GM21717 (cell line): ENCODE results near the gene ADAM30.
"Not testable (repeated sequence)": the region's sequence is repeated elsewhere in the genome, so short reads cannot be mapped to it uniquely, and the experiment has no call there.

ENCODE experiments used
- ATAC-seq: cut with Tn5 transposase; IDR thresholded peaks from one replicate; pipeline ENCODE4 v1.9.1; 2021; ENCODE audit warnings: mild to moderate bottlenecking, moderate library complexity; ENCODE audit not compliant: unreplicated experiment

The ADAM30 gene

DNA sequence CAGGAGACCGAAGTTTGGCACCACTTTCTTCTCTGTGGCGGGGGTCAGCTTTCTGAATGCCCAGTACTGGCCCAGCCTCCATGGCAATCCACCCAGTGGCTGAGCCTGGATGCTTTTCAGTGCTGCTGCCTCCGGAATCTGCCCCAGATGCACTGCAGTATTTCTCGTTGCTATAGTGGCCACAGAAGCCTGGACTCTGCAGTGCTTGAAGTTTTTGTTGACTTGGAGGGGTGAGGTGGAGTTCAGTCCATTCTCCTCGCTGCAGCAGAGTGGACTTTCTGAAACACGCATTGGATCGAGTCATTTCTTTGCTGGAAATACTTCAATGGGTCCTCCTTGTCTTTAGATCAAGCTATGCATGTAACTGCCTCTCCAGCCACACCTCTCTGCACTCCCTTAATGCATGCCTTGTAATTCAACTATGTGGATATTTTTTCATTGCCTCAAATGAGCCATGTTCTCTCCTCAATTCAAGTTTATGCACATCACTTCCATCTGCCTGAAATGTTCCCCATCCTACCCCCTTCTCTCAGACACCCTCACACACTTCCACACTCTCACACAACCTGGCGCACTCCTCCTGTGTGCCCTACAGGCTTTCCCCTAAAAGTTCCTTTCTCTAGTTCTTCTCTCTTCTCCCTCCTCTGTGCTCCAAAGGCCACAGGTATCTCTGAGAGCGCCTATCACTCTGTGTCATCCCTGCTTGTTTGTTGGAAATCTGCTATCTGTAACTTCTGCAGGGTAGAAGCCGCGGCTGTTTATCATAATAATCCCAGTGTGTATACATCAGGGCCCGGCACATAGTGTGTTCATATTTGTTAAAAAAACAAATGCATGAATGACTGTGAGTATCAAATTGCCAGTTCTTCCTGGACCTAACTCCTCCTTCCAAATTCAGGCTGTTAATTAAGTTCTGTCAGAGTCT is 16.5 kb downstream of the ADAM30 start:
- ATAC-seq = no peak

DNA sequence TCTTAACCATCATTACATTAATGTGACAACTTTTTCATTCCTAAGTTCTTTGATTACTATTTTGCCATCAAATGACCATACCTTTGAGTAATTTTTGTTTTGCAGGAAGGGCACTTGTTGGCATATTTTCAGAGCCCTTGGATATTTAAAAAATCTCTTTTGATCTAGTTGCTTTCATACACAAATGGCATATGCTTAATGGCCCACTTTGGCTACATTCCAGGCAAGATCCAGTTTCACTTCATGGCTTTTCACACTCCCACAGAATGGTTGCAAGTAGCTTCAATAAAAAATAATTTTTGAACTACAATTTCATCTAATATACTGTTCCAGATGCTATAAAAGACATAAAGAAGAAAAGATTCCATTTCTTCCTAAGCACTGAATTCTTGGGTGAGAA is 18.1 kb downstream of the ADAM30 start:
- ATAC-seq = no peak

DNA sequence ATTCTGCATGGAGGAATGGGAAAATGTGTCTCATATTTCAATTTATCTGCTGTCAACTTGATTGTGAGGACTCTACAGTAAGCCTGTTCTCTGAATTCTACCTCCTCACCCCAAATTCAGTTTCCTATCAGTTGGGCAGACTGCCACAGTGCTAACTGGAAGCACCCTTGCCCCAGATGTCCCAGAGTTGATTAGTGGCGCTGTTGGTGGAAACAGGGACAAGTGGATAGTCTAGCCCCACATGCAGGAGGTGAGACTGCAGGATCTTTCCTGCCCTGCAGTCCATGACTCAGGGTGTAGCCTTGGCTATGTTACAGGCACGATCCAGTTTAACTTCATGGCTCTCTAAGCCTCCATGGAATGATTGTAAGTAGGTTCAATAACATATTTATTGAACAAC is 22.1 kb downstream of the ADAM30 start:
- ATAC-seq = no peak

DNA sequence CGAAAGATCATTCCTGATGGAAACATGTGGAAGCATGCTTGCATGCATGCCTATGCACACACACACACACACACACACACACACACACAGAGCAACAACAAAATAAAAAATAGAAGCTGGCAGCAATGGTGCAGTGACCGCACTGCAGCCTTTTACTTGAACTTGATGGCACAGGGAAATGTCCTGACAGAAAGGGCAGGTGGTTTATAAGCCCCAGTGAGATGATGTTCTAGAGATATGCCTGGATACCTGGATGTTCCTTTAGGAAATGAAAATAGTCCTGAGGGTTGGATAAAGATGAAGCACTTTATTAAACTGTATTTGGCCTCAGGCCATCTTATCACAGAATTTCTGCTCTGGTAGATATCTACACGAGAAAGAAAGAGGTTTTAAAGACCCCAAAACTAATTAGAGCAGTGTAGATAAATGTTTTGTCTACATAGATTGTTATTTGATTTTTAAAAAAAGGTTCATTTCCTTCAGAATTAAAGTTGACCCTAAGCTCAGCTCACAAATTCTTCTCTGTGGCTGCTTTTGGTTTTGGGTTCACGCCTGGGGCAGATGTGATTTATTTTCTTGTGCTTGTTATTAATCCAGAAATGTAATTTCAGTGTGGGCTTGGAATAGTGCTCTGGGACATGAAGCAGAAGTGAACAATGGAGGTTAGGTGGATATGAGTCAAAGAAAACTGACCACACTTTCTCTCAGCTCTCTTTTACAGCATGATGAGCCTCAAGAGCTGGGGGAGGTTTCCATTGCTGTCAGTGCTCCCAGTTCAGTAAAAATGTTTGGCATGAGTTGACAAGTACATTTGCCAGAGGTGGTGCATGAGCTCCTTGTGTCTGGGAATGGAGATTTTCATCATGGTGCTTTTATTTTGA is 22.9 kb downstream of the ADAM30 start:
- no peak for ATAC-seq

DNA sequence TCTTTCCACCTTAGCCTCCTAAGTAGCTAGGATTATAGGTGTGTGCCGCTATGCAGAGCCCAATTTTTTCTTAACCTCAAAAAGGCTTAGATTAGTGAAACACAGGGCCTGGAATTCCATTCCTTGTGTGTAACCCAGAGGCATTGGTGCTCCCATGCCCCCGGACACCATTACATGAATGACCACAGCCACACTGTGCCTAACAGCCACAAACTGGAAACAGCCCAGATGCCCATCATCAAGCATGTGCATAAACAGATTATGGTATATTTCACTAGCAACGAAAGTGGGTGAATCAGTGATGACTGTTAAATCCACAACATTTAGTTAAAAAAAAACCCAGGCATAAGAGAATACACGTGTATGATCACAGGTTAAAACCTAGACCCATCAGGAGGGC is 24.4 kb downstream of the ADAM30 start:
- ATAC-seq = no peak

DNA sequence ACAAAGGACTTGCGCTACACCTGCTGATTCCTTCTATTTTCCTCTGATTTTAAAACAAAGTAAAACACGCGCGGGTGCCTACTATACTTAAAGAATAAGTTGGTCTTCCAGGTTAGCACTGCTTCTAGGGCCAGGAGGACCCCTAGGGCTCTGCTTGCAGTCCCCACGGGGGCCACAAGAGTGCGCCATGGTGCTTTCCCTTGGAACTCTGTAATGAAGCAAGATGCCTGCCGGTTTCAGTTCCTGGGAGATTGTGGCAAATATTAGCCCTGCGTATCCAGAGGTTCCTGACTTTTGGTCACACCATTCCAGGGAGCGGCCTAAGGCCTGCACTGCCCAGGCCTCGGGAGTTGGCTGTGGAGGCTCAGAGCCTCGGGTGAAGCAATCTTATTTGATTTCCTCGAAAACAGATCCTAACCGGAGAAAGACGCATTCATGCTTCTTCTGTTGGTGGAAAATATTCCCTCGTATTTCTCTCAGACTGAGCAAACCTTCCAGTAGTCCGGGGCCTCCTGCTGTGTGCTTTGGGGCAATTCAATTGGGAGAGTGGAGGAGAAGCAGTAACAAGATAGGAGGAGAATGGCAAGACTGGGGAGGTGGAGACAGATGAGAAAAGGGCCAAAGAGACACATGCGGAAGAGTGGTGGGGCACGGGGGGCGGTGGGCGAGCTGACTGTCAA is 25.3 kb downstream of the ADAM30 start:
- ATAC-seq = no peak

DNA sequence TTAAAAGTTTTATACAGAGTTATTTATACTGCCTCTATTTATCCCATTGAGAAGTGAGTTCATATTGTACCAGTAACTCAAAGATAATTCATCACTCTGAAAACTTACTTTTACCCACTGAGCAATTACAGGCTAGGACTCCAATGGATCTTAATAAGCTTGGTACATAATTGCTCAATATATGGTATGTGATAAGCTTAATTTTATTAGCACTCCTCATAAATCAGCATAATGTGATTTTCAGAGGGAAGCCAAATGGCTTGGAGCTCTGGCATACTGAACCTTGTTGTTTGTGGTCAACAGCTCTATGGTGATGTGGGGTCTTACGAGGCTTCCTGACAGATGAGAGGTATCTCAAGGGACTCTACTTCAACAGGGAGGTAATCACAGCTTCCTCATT is 26.3 kb downstream of the ADAM30 start:
- no peak for ATAC-seq

DNA sequence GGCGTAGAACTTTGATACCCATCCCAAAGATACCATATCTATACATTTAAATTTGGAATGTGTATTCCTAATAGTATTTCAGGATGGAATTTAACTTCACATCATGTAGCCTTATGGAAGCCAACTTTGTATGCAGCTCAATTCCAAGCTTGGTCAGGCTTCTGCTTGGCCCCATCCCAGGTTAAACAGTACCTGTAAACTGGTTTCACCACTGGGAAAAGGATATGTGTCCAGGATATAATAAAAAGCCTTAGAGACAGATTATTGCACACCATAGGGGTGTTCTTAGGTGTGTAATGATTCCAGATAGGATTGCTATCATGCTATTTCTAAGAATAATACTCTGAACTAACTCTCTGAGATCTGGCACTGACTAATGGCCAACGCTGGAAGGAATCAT is 28.1 kb downstream of the ADAM30 start:
- no peak for ATAC-seq

DNA sequence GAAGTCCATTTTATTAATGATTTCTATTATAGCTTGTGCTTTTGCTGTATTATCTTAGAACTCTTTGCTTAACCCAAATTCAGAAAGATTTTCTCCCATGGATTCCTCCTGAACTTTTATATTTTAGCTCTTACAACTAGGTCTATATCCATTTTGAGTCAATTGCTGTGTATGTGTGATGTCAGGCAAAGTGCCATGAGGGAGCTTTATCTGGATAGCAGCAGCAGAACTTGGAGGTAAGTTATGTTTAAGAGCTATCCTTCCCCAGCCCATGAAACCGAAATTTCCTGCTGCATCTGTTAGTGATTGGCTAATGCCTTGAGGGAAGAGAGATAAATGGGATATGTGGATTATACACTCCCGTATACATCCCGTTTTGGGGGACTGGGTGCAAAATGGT is 29.9 kb downstream of the ADAM30 start:
- ATAC-seq = no peak

DNA sequence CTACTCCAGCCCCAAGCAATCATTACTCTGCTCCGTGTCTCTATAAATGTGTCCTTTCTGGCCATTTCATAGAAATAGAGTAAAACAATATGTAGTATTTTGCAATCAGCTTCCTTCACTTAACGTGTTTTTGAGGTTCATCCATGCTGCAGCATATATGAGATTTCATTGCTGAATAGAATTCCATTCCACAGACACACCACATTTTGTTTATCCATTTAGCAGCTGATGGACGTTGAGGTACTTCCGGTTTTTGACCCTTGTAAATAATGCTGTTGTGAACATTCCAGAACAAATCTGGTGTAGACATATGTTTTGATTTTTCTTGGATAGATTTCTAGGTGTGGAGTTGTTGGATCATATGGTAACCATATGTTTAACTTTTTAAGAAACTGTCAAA is 30.7 kb downstream of the ADAM30 start:
- no peak for ATAC-seq

DNA sequence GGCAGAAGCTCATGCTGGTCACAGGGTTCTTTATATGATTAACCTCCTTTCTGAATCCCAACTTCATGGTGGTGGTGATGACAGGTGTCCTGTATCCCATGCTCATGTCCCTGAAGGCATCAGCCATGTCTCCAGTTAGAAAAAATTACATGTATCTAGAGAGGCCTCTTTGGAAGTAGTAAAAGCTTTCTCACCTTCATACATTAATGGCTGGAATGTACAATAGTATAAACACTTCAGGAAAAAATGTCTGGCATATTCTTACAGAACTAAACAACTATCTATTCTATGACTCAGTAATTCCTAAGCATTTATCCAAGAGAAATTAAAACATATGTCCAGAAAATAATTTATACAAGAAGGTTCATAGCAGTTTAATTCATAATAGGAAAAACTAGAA is 34.0 kb downstream of the ADAM30 start:
- no peak for ATAC-seq

DNA sequence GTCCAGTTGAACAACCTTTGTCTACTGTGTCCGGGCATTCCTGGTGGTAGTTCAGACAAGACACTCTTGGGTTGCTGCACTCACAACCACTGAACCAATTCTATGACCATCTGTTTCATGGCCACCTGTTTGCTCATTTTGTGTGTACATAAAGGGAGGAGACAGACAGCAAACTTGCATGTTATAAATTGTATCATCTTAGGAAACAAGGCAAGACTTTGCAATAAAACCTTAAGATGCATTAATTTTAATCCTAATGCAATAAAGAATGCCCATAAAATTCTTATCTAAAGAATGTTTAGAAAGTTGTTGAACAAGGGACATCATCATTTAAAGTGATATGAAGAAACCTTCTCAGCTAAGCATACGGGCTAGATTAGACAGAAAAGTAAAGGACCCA is 34.8 kb downstream of the ADAM30 start:
- ATAC-seq = no peak

DNA sequence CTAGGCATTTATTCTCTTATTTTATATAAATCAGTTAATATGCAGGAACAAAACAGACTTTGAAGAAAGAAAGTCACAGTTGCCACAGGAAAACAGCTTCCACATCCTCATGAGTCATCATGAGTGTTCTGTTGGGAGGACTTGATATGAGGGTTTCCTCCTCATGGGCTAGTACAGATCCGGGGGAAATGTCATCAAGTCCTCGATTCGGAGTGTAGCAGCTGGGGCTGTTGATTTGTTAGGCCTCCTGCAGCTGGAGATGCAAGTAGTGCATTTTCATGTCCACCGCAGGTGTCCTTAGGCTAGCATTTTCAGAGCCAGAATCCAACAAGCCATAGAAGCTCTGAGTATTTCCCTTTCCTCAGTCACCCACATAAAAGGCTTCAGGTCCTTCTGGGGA is 36.7 kb downstream of the ADAM30 start:
- no peak for ATAC-seq

DNA sequence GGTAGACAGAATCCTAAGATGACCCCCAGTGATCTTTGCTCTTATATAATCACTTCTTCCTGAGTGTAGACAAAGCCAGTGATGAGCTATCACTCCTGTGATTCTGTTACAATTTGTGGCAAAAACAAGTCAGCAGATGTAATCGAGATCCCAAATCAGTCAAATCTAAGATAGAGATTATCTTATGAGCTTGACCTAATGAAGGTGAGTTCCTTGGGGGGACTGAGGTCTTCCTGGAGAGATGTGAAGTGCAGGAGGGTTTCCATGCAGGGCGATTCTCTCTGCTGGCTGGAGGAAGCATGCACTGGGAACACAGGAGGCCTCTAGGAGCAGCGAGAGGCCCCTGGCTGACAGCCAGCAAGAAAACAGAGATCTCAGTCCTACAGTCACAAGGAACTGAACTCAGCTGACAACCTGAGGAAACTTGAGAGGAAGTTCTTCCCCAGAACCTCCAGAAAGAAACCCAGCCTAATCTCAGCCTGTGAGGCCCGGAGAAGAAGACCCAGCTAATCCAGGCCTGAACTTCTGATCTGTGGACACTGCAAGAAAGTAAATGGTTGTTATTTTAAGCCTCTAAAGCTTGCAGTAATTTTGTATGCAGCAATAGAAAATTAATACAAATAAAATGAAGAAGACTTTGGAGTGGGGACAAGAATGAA is 37.6 kb downstream of the ADAM30 start:
- not testable (repeated sequence) for ATAC-seq

DNA sequence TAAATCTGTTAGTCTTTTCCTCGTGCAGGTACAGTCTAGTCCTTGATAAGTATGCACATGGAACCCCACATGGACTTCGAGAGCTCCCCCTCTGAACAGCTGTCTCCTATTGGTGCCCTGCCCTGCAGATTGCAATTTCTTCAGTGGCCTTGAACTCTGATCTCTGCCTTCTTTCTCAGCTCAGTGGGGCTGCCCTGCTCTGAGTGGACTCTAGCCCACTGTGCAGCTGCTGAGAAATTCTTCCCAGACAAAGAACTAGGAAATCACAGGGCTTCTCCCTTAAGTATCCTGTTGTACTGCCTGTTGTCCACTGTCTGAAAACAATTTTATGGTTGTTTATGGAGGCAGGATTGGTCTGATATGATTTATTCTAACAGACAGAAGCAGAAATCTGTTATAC is 38.2 kb downstream of the ADAM30 start:
- ATAC-seq = no peak

DNA sequence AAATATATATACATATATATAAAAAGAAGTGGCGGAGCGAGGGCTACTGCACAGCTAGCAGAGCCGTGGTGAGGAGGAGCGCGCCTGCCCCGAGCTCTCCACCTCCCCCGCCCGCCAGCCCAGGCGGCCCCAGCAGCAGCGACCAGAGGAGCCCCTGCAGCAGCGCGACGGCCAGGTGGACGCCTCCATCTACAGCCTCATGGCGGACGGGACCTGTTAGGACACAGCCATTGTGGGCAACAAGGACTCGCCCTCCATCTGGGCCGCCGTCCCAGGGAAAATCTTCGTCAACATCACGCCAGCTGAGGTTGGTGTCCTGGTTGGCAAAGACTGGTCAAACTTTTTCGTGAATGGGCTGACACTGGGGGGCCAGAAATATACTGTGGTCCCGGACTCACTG is 43.2 kb downstream of the ADAM30 start:
- no peak for ATAC-seq

DNA sequence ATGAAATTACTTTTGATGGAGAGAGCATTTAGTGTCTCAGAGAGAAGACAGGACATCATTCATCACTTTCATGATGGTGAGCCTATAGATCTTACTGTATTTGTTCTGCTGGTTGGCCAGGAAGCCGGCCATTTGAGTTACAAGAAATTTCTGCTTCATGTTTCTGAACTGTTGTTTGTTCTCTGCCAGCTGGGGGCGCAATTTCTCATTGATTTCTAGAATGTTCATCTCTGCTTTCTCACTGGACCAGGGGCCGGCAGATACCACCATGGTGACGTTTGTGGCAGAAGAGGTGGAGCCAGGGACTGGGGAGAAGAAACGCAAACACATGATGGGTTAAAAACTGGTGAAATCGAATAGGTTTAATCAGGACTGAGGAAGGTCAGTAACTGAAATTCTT is 52.1 kb downstream of the ADAM30 start:
- ATAC-seq = not testable (repeated sequence)
